Liver (tissue), 9 donors: Measurements from ENCODE around the gene C19orf33. TPM values are rescaled to one million over a fixed set of nuclear protein-coding genes. Genes with fewer than 3 reads are reported as not detected.

Experiments
- DNase-seq: peaks from one replicate; pipeline ENCODE4 v3.0.0-alpha.2; 2017; ENCODE audit warnings: low spot score
- H3K27ac ChIP-seq, 2 donors: one replicate each; pipeline ENCODE4 v1.7.0; 2013; ENCODE audit warnings: inconsistent platforms in 2 of 2, low read length in 2 of 2, control low read depth in 1 of 2, low read depth in 1 of 2, mild to moderate bottlenecking in 1 of 2
- H3K27me3 ChIP-seq, 4 donors: one replicate each; pipeline versions ENCODE4 v1.6.1 to v1.7.0; 2013; ENCODE audit warnings: low read length in 3 of 4, inconsistent platforms in 1 of 4, mild to moderate bottlenecking in 1 of 4, moderate library complexity in 1 of 4; ENCODE audit not compliant: control insufficient read depth in 4 of 4, insufficient read depth in 4 of 4
- H3K36me3 ChIP-seq, 4 donors: one replicate each; pipeline versions ENCODE4 v1.6.1 to v1.7.0; 2013; ENCODE audit warnings: low read length in 3 of 4, mild to moderate bottlenecking in 3 of 4, low read depth in 1 of 4, moderate library complexity in 1 of 4; ENCODE audit not compliant: control insufficient read depth in 4 of 4, insufficient read depth in 3 of 4
- H3K4me1 ChIP-seq, 4 donors: one replicate each; pipeline versions ENCODE4 v1.6.1 to v1.7.0; 2013; ENCODE audit warnings: low read length in 3 of 4, mild to moderate bottlenecking in 3 of 4, moderate library complexity in 1 of 4; ENCODE audit not compliant: control insufficient read depth in 4 of 4, insufficient read depth in 4 of 4
- H3K4me3 ChIP-seq, 3 donors: one replicate each; pipeline versions ENCODE4 v1.6.1 to v1.7.0; 2013; ENCODE audit warnings: low read length in 3 of 3, control low read depth in 1 of 3, low read depth in 1 of 3, mild to moderate bottlenecking in 1 of 3
- H3K9ac ChIP-seq, 2 donors: one replicate each; pipeline ENCODE4 v1.7.0; 2013; ENCODE audit warnings: low read length in 2 of 2, mild to moderate bottlenecking in 2 of 2, moderate library complexity in 2 of 2, control low read depth in 1 of 2, low read depth in 1 of 2
- H3K9me3 ChIP-seq, 4 donors: one replicate each; pipeline versions ENCODE4 v1.6.1 to v1.7.0; 2013; ENCODE audit warnings: low read length in 3 of 4; ENCODE audit not compliant: control insufficient read depth in 4 of 4
- CTCF ChIP-seq: fragments of 150-350 bp; IDR thresholded peaks from 2 replicates; pipeline ENCODE4 v1.5.1; 2017; ENCODE audit warnings: improper control_type of control experiment, low read depth, low read length; ENCODE audit not compliant: missing input control
- EGR1 ChIP-seq, 2 donors: IDR thresholded peaks; 2 replicates each; pipeline ENCODE4 v1.6.1; 2016 to 2018; ENCODE audit warnings: antibody characterized with exemption in 2 of 2, low read depth in 2 of 2
- FOXA1 ChIP-seq: IDR thresholded peaks from 2 replicates; pipeline ENCODE4 v1.6.1; 2016; ENCODE audit warnings: antibody characterized with exemption
- FOXA2 ChIP-seq: IDR thresholded peaks from 2 replicates; pipeline ENCODE4 v1.6.1; 2016; ENCODE audit warnings: antibody characterized with exemption
- GABPA ChIP-seq, 2 donors: IDR thresholded peaks in 1 of 2; conservative IDR thresholded peaks in 1 of 2; 2 replicates each; pipeline ENCODE4 v1.6.1; 2016; ENCODE audit warnings: antibody characterized with exemption in 2 of 2, mild to moderate bottlenecking in 1 of 2, moderate library complexity in 1 of 2
- HNF4A ChIP-seq, 2 donors: conservative IDR thresholded peaks; 2 replicates each; pipeline ENCODE4 v1.6.1; 2016; ENCODE audit warnings: antibody characterized with exemption in 2 of 2, mild to moderate bottlenecking in 2 of 2
- HNF4G ChIP-seq: IDR thresholded peaks from 2 replicates; pipeline ENCODE4 v1.6.1; 2016; ENCODE audit warnings: antibody characterized with exemption
- JUND ChIP-seq, 2 donors: IDR thresholded peaks; 2 replicates each; pipeline ENCODE4 v1.6.1; 2016; ENCODE audit warnings: antibody characterized with exemption in 2 of 2
- MAX ChIP-seq: IDR thresholded peaks from 2 replicates; pipeline ENCODE4 v1.6.1; 2016; ENCODE audit warnings: antibody characterized with exemption
- NR2F2 ChIP-seq: IDR thresholded peaks from 2 replicates; pipeline ENCODE4 v1.6.1; 2016; ENCODE audit warnings: antibody characterized with exemption
- RAD21 ChIP-seq, 2 donors: IDR thresholded peaks; 2 replicates each; pipeline ENCODE4 v1.6.1; 2016; ENCODE audit warnings: antibody characterized with exemption in 2 of 2, mild to moderate bottlenecking in 2 of 2
- REST ChIP-seq: IDR thresholded peaks from 2 replicates; pipeline ENCODE4 v1.6.1; 2016; ENCODE audit warnings: antibody characterized with exemption, mild to moderate bottlenecking
- RXRA ChIP-seq, 2 donors: IDR thresholded peaks; 2 replicates each; pipeline ENCODE4 v1.6.1; 2017 to 2018; ENCODE audit warnings: antibody characterized with exemption in 2 of 2, mild to moderate bottlenecking in 1 of 2
- SP1 ChIP-seq: IDR thresholded peaks from 2 replicates; pipeline ENCODE4 v1.6.1; 2018; ENCODE audit warnings: antibody characterized with exemption, mild to moderate bottlenecking
- TAF1 ChIP-seq: conservative IDR thresholded peaks from 2 replicates; pipeline ENCODE4 v1.6.1; 2016; ENCODE audit warnings: antibody characterized with exemption, mild to moderate bottlenecking
- YY1 ChIP-seq: IDR thresholded peaks from 2 replicates; pipeline ENCODE4 v1.6.1; 2016; ENCODE audit warnings: antibody characterized with exemption, mild to moderate bottlenecking
- ZBTB33 ChIP-seq: IDR thresholded peaks from 2 replicates; pipeline ENCODE4 v1.6.1; 2016; ENCODE audit warnings: antibody characterized with exemption
- WGBS: extraction: QIAGEN DNeasy Blood & Tissue Kit; methylation state at CpG from one replicate; pipeline ENCODE4 v1.1.7; 2013; 5-methylcytosine and 5-hydroxymethylcytosine counted together
- polyA plus RNA-seq, 2 donors: library from polyadenylated mRNA; stranded (reverse) in 1 of 2; unstranded in 1 of 2; fragments of 200-250 nt in 1 of 2; fragments of >200 nt in 1 of 2; fragmentation: Nextera tagmentation in 1 of 2; extraction: Ambion mirVana in 1 of 2; gene quantifications; one replicate each; pipeline versions ENCODE4 v1.2.1 to v1.2.3, GENCODE V29; 2013 to 2015
- total RNA-seq, 2 donors: library from RNA; depleted of rRNA; stranded (reverse); fragments of >200 nt; gene quantifications; one replicate each; pipeline ENCODE4 v1.2.3, GENCODE V29; 2014
- TF ChIP-seq, protein P1 (sequence below): IDR thresholded peaks from 2 replicates; pipeline ENCODE4 v1.6.1; 2016; ENCODE audit warnings: antibody characterized with exemption
- donor health status: healthy.
- donor health status: healthy.
- donor health status: healthy.
- donor health status: healthy.
- donor health status: healthy.

Gene C19orf33
- total and polyA plus RNA-seq, 4 donors = 0.36 to 1.6 TPM; not detected in 2

DNA sequence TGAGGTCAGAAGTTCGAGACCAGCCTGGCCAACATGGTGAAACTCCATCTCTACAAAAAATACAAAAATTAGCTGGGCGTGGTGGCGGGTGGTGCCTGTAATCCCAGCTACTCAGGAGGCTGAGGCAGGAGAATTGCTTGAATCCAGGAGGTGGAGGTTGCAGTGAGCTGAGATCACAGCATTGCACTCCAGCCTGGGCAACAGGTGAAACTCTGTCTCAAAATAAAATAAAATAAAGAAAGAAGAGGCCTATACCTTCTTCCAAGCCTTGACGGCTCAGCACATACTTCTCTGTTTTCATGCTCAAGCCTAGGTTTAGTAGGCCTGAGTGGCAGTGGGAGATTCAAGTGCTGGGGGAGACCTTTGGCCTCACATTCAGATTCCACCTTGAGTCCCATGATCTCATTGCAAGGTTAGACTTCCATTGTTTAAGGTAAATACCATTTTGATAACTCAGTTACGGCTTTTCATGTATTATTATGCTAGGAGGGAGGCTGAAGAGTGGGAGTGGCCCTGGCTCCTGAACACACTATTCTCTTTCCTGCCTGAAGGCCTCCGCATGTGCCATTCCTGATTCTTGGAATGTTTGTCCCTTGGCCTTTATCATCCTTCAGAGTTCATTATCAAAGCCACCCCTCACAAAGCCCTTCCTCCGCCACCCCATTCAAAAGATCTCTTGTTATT, 41.3 kb upstream of the C19orf33 start:
- peaks cover 0 to 12% (median 9%) of the 10 kb centered on the region in 4 donors for H3K4me1 ChIP-seq
- DNase-seq = no peak
- H3K27ac ChIP-seq = no peak overlapping the region
- TF ChIP-seq HNF4A (conservative IDR thresholded peaks at IDR 0.05) (no peak), YY1 (no peak), ZBTB33 (no peak), RXRA (IDR thresholded peaks at IDR 0.05) (no peak), FOXA1 (no peak), JUND (IDR thresholded peaks at IDR 0.05) (no peak), HNF4G (no peak), MAX (no peak), GABPA (IDR thresholded peaks at IDR 0.05 in 1 of 2, conservative IDR thresholded peaks at IDR 0.05 in 1 of 2) (no peak), NR2F2 (no peak), RAD21 (IDR thresholded peaks at IDR 0.05) (no peak), EGR1 (IDR thresholded peaks at IDR 0.05; ENCODE audit: low read depth in 2 of 2) (no peak), TAF1 (no peak), REST (no peak), CTCF (no peak), SP1 (no peak), FOXA2 (no peak)
- TF ChIP-seq, protein P1, sequence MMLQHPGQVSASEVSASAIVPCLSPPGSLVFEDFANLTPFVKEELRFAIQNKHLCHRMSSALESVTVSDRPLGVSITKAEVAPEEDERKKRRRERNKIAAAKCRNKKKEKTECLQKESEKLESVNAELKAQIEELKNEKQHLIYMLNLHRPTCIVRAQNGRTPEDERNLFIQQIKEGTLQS = no peak
- no peaks in the 10 kb centered on the region for H3K36me3 ChIP-seq
- no peaks in the 10 kb centered on the region for H3K9me3 ChIP-seq
- no peaks in the 10 kb centered on the region for H3K27me3 ChIP-seq
- WGBS = 93% methylated on average over 7 of the region's 7 CpGs
- H3K9ac ChIP-seq = no peak overlapping the region
- H3K4me3 ChIP-seq = no peak overlapping the region
